Ishikawa (cell line): ENCODE measurements around the gene IGFBP6.

Source experiments
- CEBPB ChIP-seq: IDR thresholded peaks from 2 replicates; pipeline ENCODE4 v1.6.1; 2012
- CREB1 ChIP-seq: IDR thresholded peaks from 2 replicates; pipeline ENCODE4 v1.6.1; 2012; ENCODE audit warnings: low read depth
- EGR1 ChIP-seq: IDR thresholded peaks from 2 replicates; pipeline ENCODE4 v1.6.1; 2012
- EP300 ChIP-seq: IDR thresholded peaks from 2 replicates; pipeline ENCODE4 v1.6.1; 2012; ENCODE audit warnings: borderline replicate concordance
- FOXM1 ChIP-seq: IDR thresholded peaks from 2 replicates; pipeline ENCODE4 v1.6.1; 2012; ENCODE audit warnings: low read depth, borderline replicate concordance
- MAX ChIP-seq: IDR thresholded peaks from 2 replicates; pipeline ENCODE4 v1.6.1; 2012
- NFIC ChIP-seq: IDR thresholded peaks from 2 replicates; pipeline ENCODE4 v1.6.1; 2012
- RAD21 ChIP-seq: IDR thresholded peaks from 2 replicates; pipeline ENCODE4 v1.6.1; 2012; ENCODE audit warnings: low read depth
- REST ChIP-seq: IDR thresholded peaks from 2 replicates; pipeline ENCODE4 v1.6.1; 2012; ENCODE audit warnings: low read depth, mild to moderate bottlenecking
- TAF1 ChIP-seq: IDR thresholded peaks from 2 replicates; pipeline ENCODE4 v1.6.1; 2012; ENCODE audit warnings: low read depth, mild to moderate bottlenecking
- TCF12 ChIP-seq: IDR thresholded peaks from 2 replicates; pipeline ENCODE4 v1.6.1; 2012; ENCODE audit warnings: low read depth
- TEAD4 ChIP-seq: IDR thresholded peaks from 2 replicates; pipeline ENCODE4 v1.6.1; 2012
- USF1 ChIP-seq: IDR thresholded peaks from 2 replicates; pipeline ENCODE4 v1.6.1; 2012
- YY1 ChIP-seq: IDR thresholded peaks from 2 replicates; pipeline ENCODE4 v1.6.1; 2012; ENCODE audit warnings: low read depth
- ZBTB7A ChIP-seq: IDR thresholded peaks from 2 replicates; pipeline ENCODE4 v1.6.1; 2012; ENCODE audit warnings: low read depth

IGFBP6 gene

GRCh38 chr12:53096089-53096741, 1.3 kb upstream of the IGFBP6 start:
- TF ChIP-seq EP300 (no peak), REST (no peak), TCF12 (no peak), TAF1 (no peak), RAD21 (no peak), MAX (no peak), USF1 (no peak), TEAD4 (no peak), NFIC (no peak), YY1 (no peak), FOXM1 (no peak), CEBPB (no peak), ZBTB7A (no peak), EGR1 (no peak)

GRCh38 chr12:53096759-53097158, 708 bp upstream of the IGFBP6 start:
- TF ChIP-seq USF1 (no peak), TCF12 (no peak), REST (no peak), CREB1 (no peak), RAD21 (no peak), ZBTB7A (no peak), MAX (no peak), EGR1 (no peak), TAF1 (no peak)

- TF ChIP-seq EP300, result no peak
- TF ChIP-seq TEAD4, result peak; percentile 45; the same call in 1 of the 2 replicates
- TF ChIP-seq TAF1, result no peak
- no peak for TF ChIP-seq NFIC
- TF ChIP-seq CREB1, result no peak
Observed at GRCh38 chr12:53097207-53097563, 282 bp upstream of the IGFBP6 start.

GRCh38 chr12:53098354-53098981, 1.0 kb downstream of the IGFBP6 start:
- TF ChIP-seq FOXM1, result no peak
- TF ChIP-seq NFIC, result no peak
- TF ChIP-seq CEBPB, result no peak
- TF ChIP-seq CREB1, result no peak
- no peak for TF ChIP-seq USF1
- TF ChIP-seq YY1, result no peak
- TF ChIP-seq TCF12, result no peak
- TF ChIP-seq TAF1, result no peak
- no peak for TF ChIP-seq RAD21
- no peak for TF ChIP-seq REST
- no peak for TF ChIP-seq EP300
- TF ChIP-seq MAX, result no peak
- no peak for TF ChIP-seq ZBTB7A
- TF ChIP-seq TEAD4, result no peak
- no peak for TF ChIP-seq EGR1
